Caco-2 (cell line): ENCODE results near the gene NEGR1. TPM values are rescaled to one million over a fixed set of nuclear protein-coding genes. Genes with fewer than 3 reads are reported as not detected.

Experiments used
- BruUV-seq: library from RNA; stranded (reverse); fragments of 400-500 nt; replicated peaks from 2 replicates; lab custom pipeline; 2021; lab: Mats Ljungman, UMichigan
- CTCF ChIA-PET: fragments of 300-600 bp; sonication (Branson Sonifier 250); formaldehyde crosslinking; loops from one replicate; lab custom pipeline; 2022; ENCODE audit warnings: antibody characterized with exemption; lab: Charles Lee
- POLR2A ChIA-PET: fragments of 300-600 bp; sonication (Branson Sonifier 250); formaldehyde crosslinking; loops from one replicate; lab custom pipeline; 2022; ENCODE audit warnings: antibody characterized with exemption; lab: Charles Lee
- DNase-seq, 2 experiments: peaks; one replicate each; pipeline versions ENCODE4 v3.0.0 to v3.0.0-alpha.2; 2020 to 2022
- H3K27me3 ChIP-seq: replicated peaks from 2 replicates; pipeline ENCODE4 v1.6.0; 2011; ENCODE audit warnings: low read length; ENCODE audit not compliant: control insufficient read depth, insufficient read depth
- H3K36me3 ChIP-seq: 2 replicates; pipeline ENCODE4 v1.5.1; 2011; ENCODE audit warnings: low read length; ENCODE audit not compliant: control insufficient read depth, insufficient read depth
- H3K4me1 ChIP-seq: fragments of 250-450 bp; sonication (Bioruptor Pico); 2 replicates; pipeline ENCODE4 v1.5.1; 2020; ENCODE audit warnings: mild to moderate bottlenecking
- H3K4me3 ChIP-seq: 2 replicates; pipeline ENCODE4 v1.5.1; 2011; ENCODE audit warnings: low read depth, mild to moderate bottlenecking, control low read depth, low read length
- H3K9me3 ChIP-seq: fragments of 250-450 bp; sonication (Bioruptor Pico); 2 replicates; pipeline ENCODE4 v1.5.1; 2020; ENCODE audit warnings: mild to moderate bottlenecking, moderate library complexity
- H3K27ac Mint-ChIP-seq: one replicate; pipeline ENCODE4 v1.8.0; 2022; ENCODE audit warnings: mixed read lengths; ENCODE audit not compliant: unreplicated experiment
- H3K27me3 Mint-ChIP-seq: one replicate; pipeline ENCODE4 v1.8.0; 2022; ENCODE audit warnings: mixed read lengths; ENCODE audit not compliant: insufficient read depth, unreplicated experiment
- H3K36me3 Mint-ChIP-seq: one replicate; pipeline ENCODE4 v1.8.0; 2022; ENCODE audit warnings: mild to moderate bottlenecking, mixed read lengths; ENCODE audit not compliant: insufficient read depth, unreplicated experiment
- H3K4me1 Mint-ChIP-seq: one replicate; pipeline ENCODE4 v1.8.0; 2022; ENCODE audit warnings: low read depth, mixed read lengths; ENCODE audit not compliant: unreplicated experiment
- H3K4me3 Mint-ChIP-seq: one replicate; pipeline ENCODE4 v1.8.0; 2022; ENCODE audit warnings: mild to moderate bottlenecking, moderate library complexity, mixed read lengths; ENCODE audit not compliant: unreplicated experiment
- H3K9me3 Mint-ChIP-seq: one replicate; pipeline ENCODE4 v1.8.0; 2022; ENCODE audit warnings: mixed read lengths; ENCODE audit not compliant: unreplicated experiment
- CTCF ChIP-seq, 2 experiments: fragments of 200-600 bp in 1 of 2; IDR thresholded peaks; 1 replicate in 1 of 2; 2 replicates in 1 of 2; pipeline versions ENCODE4 v1.5.1 to v1.8.0; 2011 to 2022; ENCODE audit warnings: antibody characterized with exemption in 1 of 2, control low read depth in 1 of 2, inconsistent platforms in 1 of 2, low read depth in 1 of 2, low read length in 1 of 2, mild to moderate bottlenecking in 1 of 2, moderate library complexity in 1 of 2; ENCODE audit not compliant: insufficient read depth in 1 of 2, severe bottlenecking in 1 of 2, unreplicated experiment in 1 of 2
- intact Hi-C: fragments of 100-400 bp; cut with micrococcal nuclease; formaldehyde crosslinking; loops from one replicate; pipeline ENCODE4 v1.10.0; 2022; ENCODE audit not compliant: unreplicated experiment
- total RNA-seq: library from RNA; stranded (reverse); gene quantifications from 2 replicates; pipeline ENCODE4 v1.2.3, GENCODE V29; 2022

Gene NEGR1
- total RNA-seq, 1 experiment from 2014 or later, result not detected

GRCh38 chr1:71786218-71786617 is 496.1 kb downstream of the NEGR1 start:
- Histone ChIP-seq H3K36me3 (no peaks in the 10 kb centered on the region), H3K4me3 (no peak overlapping the region), H3K9me3 (no peaks in the 10 kb centered on the region), H3K27me3 (no peaks in the 10 kb centered on the region), H3K4me1 (no peaks in the 10 kb centered on the region)
- POLR2A ChIA-PET, result no interaction called here
- no peak overlapping the region for H3K27ac Mint-ChIP-seq
- H3K4me1 Mint-ChIP-seq, result no peaks in the 10 kb centered on the region
- no TSS peak for BruUV-seq
- no peak for DNase-seq
- no peaks in the 10 kb centered on the region for H3K9me3 Mint-ChIP-seq
- no peak overlapping the region for H3K4me3 Mint-ChIP-seq
- H3K27me3 Mint-ChIP-seq, result no peaks in the 10 kb centered on the region
- TF ChIP-seq CTCF (IDR thresholded peaks at IDR 0.05; ENCODE audit: insufficient read depth in 1 of 2, low read depth in 1 of 2, low read length in 1 of 2, severe bottlenecking in 1 of 2, unreplicated experiment in 1 of 2), result no peak
- intact Hi-C loops, result no loop called here
- H3K36me3 Mint-ChIP-seq, result no peaks in the 10 kb centered on the region
- CTCF ChIA-PET, result interaction anchor here (0.5 kb wide), 1 partner anchor 252 kb away, joined by 7 read pairs; no protein-coding TSS in a partner anchor

- H3K27me3 Mint-ChIP-seq, result no peaks in the 10 kb centered on the region
- no peak overlapping the region for H3K4me3 ChIP-seq
- H3K27me3 ChIP-seq, result no peaks in the 10 kb centered on the region
- H3K36me3 ChIP-seq, result no peaks in the 10 kb centered on the region
- no peak overlapping the region for H3K27ac Mint-ChIP-seq
- no peaks in the 10 kb centered on the region for H3K9me3 ChIP-seq
- no peaks in the 10 kb centered on the region for H3K36me3 Mint-ChIP-seq
- no peaks in the 10 kb centered on the region for H3K9me3 Mint-ChIP-seq
- POLR2A ChIA-PET, result no interaction called here
- no peak for TF ChIP-seq CTCF (IDR thresholded peaks at IDR 0.05; ENCODE audit: insufficient read depth in 1 of 2, low read depth in 1 of 2, low read length in 1 of 2, severe bottlenecking in 1 of 2, unreplicated experiment in 1 of 2)
- BruUV-seq, result no TSS peak
- H3K4me3 Mint-ChIP-seq, result no peak overlapping the region
- H3K4me1 ChIP-seq, result no peaks in the 10 kb centered on the region
- no peaks in the 10 kb centered on the region for H3K4me1 Mint-ChIP-seq
- no peak for DNase-seq
- CTCF ChIA-PET, result interaction anchor here (0.5 kb wide), 1 partner anchor 252 kb away, joined by 7 read pairs; no protein-coding TSS in a partner anchor
- intact Hi-C loops, result no loop called here
These were observed 496.9 kb downstream of the NEGR1 start for GRCh38 chr1:71785450-71785849.

GRCh38 chr1:71785000-71785399 is 497.3 kb downstream of the NEGR1 start:
- H3K9me3 Mint-ChIP-seq, result no peaks in the 10 kb centered on the region
- Histone ChIP-seq H3K27me3 (no peaks in the 10 kb centered on the region), H3K9me3 (no peaks in the 10 kb centered on the region), H3K36me3 (no peaks in the 10 kb centered on the region), H3K4me1 (no peaks in the 10 kb centered on the region), H3K4me3 (no peak overlapping the region)
- TF ChIP-seq CTCF (IDR thresholded peaks at IDR 0.05; ENCODE audit: insufficient read depth in 1 of 2, low read depth in 1 of 2, low read length in 1 of 2, severe bottlenecking in 1 of 2, unreplicated experiment in 1 of 2), result no peak
- no peak overlapping the region for H3K4me3 Mint-ChIP-seq
- intact Hi-C loops, result no loop called here
- DNase-seq, result no peak
- POLR2A ChIA-PET, result no interaction called here
- H3K27me3 Mint-ChIP-seq, result no peaks in the 10 kb centered on the region
- no peak overlapping the region for H3K27ac Mint-ChIP-seq
- H3K36me3 Mint-ChIP-seq, result no peaks in the 10 kb centered on the region
- CTCF ChIA-PET, result no interaction called here
- BruUV-seq, result no TSS peak
- H3K4me1 Mint-ChIP-seq, result no peaks in the 10 kb centered on the region
